ENCODE measurements around the gene CHAC1. TPM values are rescaled to one million over a fixed set of nuclear protein-coding genes. Genes with fewer than 3 reads are reported as not detected.

The CHAC1 gene
- total and polyA plus RNA-seq, 2 donors (not counting 1 experiment from before 2014, with no cell fraction given) = 7.5 to 62.6 TPM

- no peaks in the 10 kb centered on the region for H3K36me3 ChIP-seq (ENCODE audit: control insufficient read depth, insufficient read depth, low read length)
- H3K79me2 ChIP-seq (ENCODE audit: control insufficient read depth, insufficient read depth, low read length) = no peaks in the 10 kb centered on the region
- no peak overlapping the region for H3K9ac ChIP-seq (ENCODE audit: insufficient read depth, low read length)
- H3K4me3 ChIP-seq (replicated peaks in 1 of 4; ENCODE audit: control extremely low read depth in 1 of 4, insufficient read depth in 1 of 4, low read depth in 3 of 4, low read length in 4 of 4) = peak overlapping the region in 1 of 4 experiments; percentile 20
- H3K9me3 ChIP-seq (ENCODE audit: control insufficient read depth, insufficient read depth, low read depth, low read length) = no peaks in the 10 kb centered on the region
- peak; percentile 23 to 31 for DNase-seq (ENCODE audit: low read depth in 2 of 2)
- H3K4me2 ChIP-seq (ENCODE audit: extremely low read depth, insufficient read depth, low read length) = peak overlapping the region; percentile 71
- no peak overlapping the region for H2AFZ ChIP-seq (ENCODE audit: low read length)
- H3K27me3 ChIP-seq (ENCODE audit: control insufficient read depth, insufficient read depth, low read length) = peaks cover 46% of the 10 kb centered on the region
- no peaks in the 10 kb centered on the region for H4K20me1 ChIP-seq (ENCODE audit: control insufficient read depth, extremely low read depth, insufficient read depth, low read length)
- TF ChIP-seq CTCF (conservative IDR thresholded peaks at IDR 0.05 in 1 of 2, IDR thresholded peaks at IDR 0.05 in 1 of 2; ENCODE audit: low read depth in 1 of 2, low read length in 2 of 2) (no peak), EZH2 (IDR thresholded peaks at IDR 0.05; ENCODE audit: low read length, missing control alignments) (no peak)
- H3K4me1 ChIP-seq (ENCODE audit: control insufficient read depth, extremely low read depth, insufficient read depth, low read length) = peaks cover 11% of the 10 kb centered on the region
- no peak overlapping the region for H3K27ac ChIP-seq (ENCODE audit: insufficient read depth, low read length)
Observed at GRCh38 chr15:40925863-40926658, 27.2 kb upstream of the CHAC1 start.

GRCh38 chr15:40926659-40927494, 26.4 kb upstream of the CHAC1 start:
- H3K4me3 ChIP-seq (replicated peaks in 1 of 4; ENCODE audit: control extremely low read depth in 1 of 4, insufficient read depth in 1 of 4, low read depth in 3 of 4, low read length in 4 of 4) = no peak overlapping the region
- TF ChIP-seq CTCF (conservative IDR thresholded peaks at IDR 0.05 in 1 of 2, IDR thresholded peaks at IDR 0.05 in 1 of 2; ENCODE audit: low read depth in 1 of 2, low read length in 2 of 2) (no peak), EZH2 (IDR thresholded peaks at IDR 0.05; ENCODE audit: low read length, missing control alignments) (peak; percentile 90)
- H3K9me3 ChIP-seq (ENCODE audit: control insufficient read depth, insufficient read depth, low read depth, low read length) = no peaks in the 10 kb centered on the region
- H3K4me1 ChIP-seq (ENCODE audit: control insufficient read depth, extremely low read depth, insufficient read depth, low read length) = peaks cover 11% of the 10 kb centered on the region
- no peak overlapping the region for H3K27ac ChIP-seq (ENCODE audit: insufficient read depth, low read length)
- DNase-seq (ENCODE audit: low read depth in 2 of 2) = no peak
- no peaks in the 10 kb centered on the region for H3K79me2 ChIP-seq (ENCODE audit: control insufficient read depth, insufficient read depth, low read length)
- peaks cover 47% of the 10 kb centered on the region for H3K27me3 ChIP-seq (ENCODE audit: control insufficient read depth, insufficient read depth, low read length)
- no peak overlapping the region for H2AFZ ChIP-seq (ENCODE audit: low read length)
- no peaks in the 10 kb centered on the region for H4K20me1 ChIP-seq (ENCODE audit: control insufficient read depth, extremely low read depth, insufficient read depth, low read length)
- no peak overlapping the region for H3K9ac ChIP-seq (ENCODE audit: insufficient read depth, low read length)
- no peak overlapping the region for H3K4me2 ChIP-seq (ENCODE audit: extremely low read depth, insufficient read depth, low read length)
- H3K36me3 ChIP-seq (ENCODE audit: control insufficient read depth, insufficient read depth, low read length) = no peaks in the 10 kb centered on the region

GRCh38 chr15:40927495-40927872, 25.8 kb upstream of the CHAC1 start:
- H3K36me3 ChIP-seq (ENCODE audit: control insufficient read depth, insufficient read depth, low read length) = no peaks in the 10 kb centered on the region
- H3K27ac ChIP-seq (ENCODE audit: insufficient read depth, low read length) = no peak overlapping the region
- H3K27me3 ChIP-seq (ENCODE audit: control insufficient read depth, insufficient read depth, low read length) = peaks cover 47% of the 10 kb centered on the region
- H3K4me2 ChIP-seq (ENCODE audit: extremely low read depth, insufficient read depth, low read length) = no peak overlapping the region
- DNase-seq (ENCODE audit: low read depth in 2 of 2) = no peak
- peaks cover 11% of the 10 kb centered on the region for H3K4me1 ChIP-seq (ENCODE audit: control insufficient read depth, extremely low read depth, insufficient read depth, low read length)
- no peak for TF ChIP-seq CTCF (conservative IDR thresholded peaks at IDR 0.05 in 1 of 2, IDR thresholded peaks at IDR 0.05 in 1 of 2; ENCODE audit: low read depth in 1 of 2, low read length in 2 of 2)
- TF ChIP-seq EZH2 (IDR thresholded peaks at IDR 0.05; ENCODE audit: low read length, missing control alignments) = no peak
- H4K20me1 ChIP-seq (ENCODE audit: control insufficient read depth, extremely low read depth, insufficient read depth, low read length) = no peaks in the 10 kb centered on the region
- H2AFZ ChIP-seq (ENCODE audit: low read length) = no peak overlapping the region
- no peak overlapping the region for H3K9ac ChIP-seq (ENCODE audit: insufficient read depth, low read length)
- H3K4me3 ChIP-seq (replicated peaks in 1 of 4; ENCODE audit: control extremely low read depth in 1 of 4, insufficient read depth in 1 of 4, low read depth in 3 of 4, low read length in 4 of 4) = no peak overlapping the region
- no peaks in the 10 kb centered on the region for H3K79me2 ChIP-seq (ENCODE audit: control insufficient read depth, insufficient read depth, low read length)
- no peaks in the 10 kb centered on the region for H3K9me3 ChIP-seq (ENCODE audit: control insufficient read depth, insufficient read depth, low read depth, low read length)

All from fibroblast of lung (primary cell).